Lung (tissue), 12 donors: ENCODE results near the gene RAD51D. TPM values are rescaled to one million over a fixed set of nuclear protein-coding genes. Genes with fewer than 3 reads are reported as not detected.
"Not testable (repeated sequence)": the region's sequence is repeated elsewhere in the genome, so short reads cannot be mapped to it uniquely, and the experiment has no call there.

Experiments
- ATAC-seq: fragments of 200-7000 bp; cut with Tn5 transposase; one replicate; pipeline ENCODE4 v1.9.1; 2020; ENCODE audit warnings: moderate number of reproducible peaks; ENCODE audit not compliant: insufficient read depth, low FRiP score
- DNase-seq, 3 donors: peaks; one replicate each; pipeline ENCODE4 v3.0.0-alpha.2; 2013 to 2017
- H3K27ac ChIP-seq, 2 donors: one replicate each; pipeline ENCODE4 v1.5.1; 2013; ENCODE audit warnings: mild to moderate bottlenecking in 2 of 2, moderate library complexity in 2 of 2, control low read depth in 1 of 2, inconsistent platforms in 1 of 2, low read depth in 1 of 2, low read length in 1 of 2
- H3K27me3 ChIP-seq, 3 donors: one replicate each; pipeline ENCODE4 v1.5.1; 2013; ENCODE audit warnings: low read length in 2 of 3; ENCODE audit not compliant: control insufficient read depth in 3 of 3, insufficient read depth in 3 of 3
- H3K36me3 ChIP-seq, 4 donors: one replicate each; pipeline ENCODE4 v1.5.1; 2013; ENCODE audit warnings: low read length in 4 of 4, mild to moderate bottlenecking in 1 of 4, moderate library complexity in 1 of 4; ENCODE audit not compliant: control insufficient read depth in 4 of 4, insufficient read depth in 4 of 4
- H3K4me1 ChIP-seq, 5 donors: one replicate each; pipeline ENCODE4 v1.5.1; 2013; ENCODE audit warnings: low read length in 5 of 5, mild to moderate bottlenecking in 2 of 5, moderate library complexity in 1 of 5; ENCODE audit not compliant: control insufficient read depth in 5 of 5, insufficient read depth in 5 of 5
- H3K4me3 ChIP-seq: one replicate; pipeline ENCODE4 v1.5.1; 2013; ENCODE audit warnings: mild to moderate bottlenecking, control low read depth, moderate library complexity
- H3K9ac ChIP-seq, 2 donors: one replicate each; pipeline ENCODE4 v1.5.1; 2013; ENCODE audit warnings: low read length in 2 of 2, control low read depth in 1 of 2; ENCODE audit not compliant: insufficient read depth in 1 of 2
- H3K9me3 ChIP-seq, 4 donors: one replicate each; pipeline ENCODE4 v1.5.1; 2013; ENCODE audit warnings: low read length in 3 of 4, mild to moderate bottlenecking in 1 of 4, moderate library complexity in 1 of 4; ENCODE audit not compliant: control insufficient read depth in 4 of 4, insufficient read depth in 3 of 4
- CTCF ChIP-seq: IDR thresholded peaks from 2 replicates; pipeline ENCODE4 v1.5.1; 2012; ENCODE audit warnings: mild to moderate bottlenecking; ENCODE audit errors: control extremely low read depth, extremely low read depth
- WGBS, 2 donors: extraction: QIAGEN DNeasy Blood & Tissue Kit; methylation state at CpG; one replicate each; pipeline ENCODE4 v1.1.7; 2013; 5-methylcytosine and 5-hydroxymethylcytosine counted together
- polyA plus RNA-seq, 2 donors: library from polyadenylated mRNA; stranded (reverse); fragments of 200-250 nt; gene quantifications; one replicate each; pipeline ENCODE4 v1.2.1, GENCODE V29; 2013
- total RNA-seq, 2 donors: library from RNA; depleted of rRNA in 1 of 2; stranded (reverse); fragments of >200 nt in 1 of 2; gene quantifications; one replicate each; pipeline ENCODE4 v1.2.1, GENCODE V29; 2014 to 2021
- donor health status: control.
- donor health status: control.
- donor health status: Bipolar disorder and iron deficiency.
- donor health status: healthy.
- donor health status: DM: yes; HTN: yes; CAD: no.

RAD51D gene
- total and polyA plus RNA-seq, 4 donors = 5.0 to 17.4 (median 8.9) TPM

- Histone ChIP-seq H3K9me3 (no peaks in the 10 kb centered on the region), H3K27me3 (no peaks in the 10 kb centered on the region), H3K27ac (no peak overlapping the region), H3K4me3 (no peak overlapping the region), H3K9ac (no peak overlapping the region), H3K36me3 (no peaks in the 10 kb centered on the region), H3K4me1 (peaks cover 3 to 10% (median 5%) of the 10 kb centered on the region in 5 donors)
- TF ChIP-seq CTCF = no peak
- WGBS, 2 donors = 87 to 98% methylated on average over 3 of the region's 3 CpGs
- DNase-seq (no peak), ATAC-seq (no peak)
These were observed 70.8 kb downstream of the RAD51D start for GRCh38 chr17:35048685-35049379.

- no peak for TF ChIP-seq CTCF
- Histone ChIP-seq H3K4me1 (peaks cover 3 to 9% (median 4%) of the 10 kb centered on the region in 5 donors), H3K4me3 (no peak overlapping the region), H3K27me3 (no peaks in the 10 kb centered on the region), H3K9ac (no peak overlapping the region), H3K27ac (no peak overlapping the region), H3K36me3 (no peaks in the 10 kb centered on the region), H3K9me3 (no peaks in the 10 kb centered on the region)
- no peak for ATAC-seq
- 68 to 74% methylated on average over 5 of the region's 5 CpGs for WGBS, 2 donors
- no peak for DNase-seq
These were observed 72.8 kb downstream of the RAD51D start for GRCh38 chr17:35046740-35047283.

GRCh38 chr17:35046245-35046644 is 73.4 kb downstream of the RAD51D start:
- H3K9me3 ChIP-seq = no peaks in the 10 kb centered on the region
- H3K27me3 ChIP-seq = no peaks in the 10 kb centered on the region
- H3K4me3 ChIP-seq = no peak overlapping the region
- H3K4me1 ChIP-seq = peaks cover 0 to 7% (median 2%) of the 10 kb centered on the region in 5 donors
- H3K36me3 ChIP-seq = no peaks in the 10 kb centered on the region
- TF ChIP-seq CTCF = no peak
- ATAC-seq = no peak
- H3K27ac ChIP-seq = no peak overlapping the region
- DNase-seq = no peak
- WGBS, 2 donors = 75 to 80% methylated on average over 4 of the region's 4 CpGs
- H3K9ac ChIP-seq = no peak overlapping the region

- H3K27me3 ChIP-seq, H3K4me1 ChIP-seq, ATAC-seq, H3K9ac ChIP-seq, H3K4me3 ChIP-seq, H3K36me3 ChIP-seq, H3K27ac ChIP-seq, H3K9me3 ChIP-seq, DNase-seq: not testable (repeated sequence)
- WGBS, 2 donors = 88 to 91% methylated on average over 13 of the region's 13 CpGs
These were observed 74.1 kb downstream of the RAD51D start for GRCh38 chr17:35045458-35045979.
